Transverse colon (tissue), 4 donors: ENCODE data around the gene ATMIN. TPM values are rescaled to one million over a fixed set of nuclear protein-coding genes. Genes with fewer than 3 reads are reported as not detected.

ENCODE experiments used
- DNase-seq: peaks from one replicate; pipeline ENCODE4 v3.0.0-alpha.2; 2019
- H3K27ac ChIP-seq, 4 donors: fragments of 200-600 bp; sonication (generic); 2 replicates each; pipeline ENCODE4 v1.5.1; 2016 to 2018; ENCODE audit warnings: inconsistent platforms in 4 of 4
- H3K27me3 ChIP-seq: fragments of 200-600 bp; sonication (generic); 2 replicates; pipeline ENCODE4 v1.5.1; 2017; ENCODE audit warnings: inconsistent platforms
- H3K36me3 ChIP-seq, 4 donors: fragments of 200-600 bp; sonication (generic); 2 replicates each; pipeline ENCODE4 v1.5.1; 2017 to 2019; ENCODE audit warnings: inconsistent platforms in 4 of 4
- H3K4me1 ChIP-seq, 4 donors: fragments of 200-600 bp; sonication (generic); 2 replicates each; pipeline ENCODE4 v1.5.1; 2017 to 2020; ENCODE audit warnings: inconsistent platforms in 4 of 4
- H3K4me3 ChIP-seq, 4 donors: fragments of 200-600 bp; sonication (generic); 1 replicate in 1 of 4; 2 replicates in 3 of 4; pipeline versions ENCODE4 v1.5.1 to v1.6.1; 2017 to 2019; ENCODE audit warnings: inconsistent platforms in 4 of 4
- H3K9me3 ChIP-seq, 2 donors: fragments of 200-600 bp; sonication (generic); 2 replicates each; pipeline ENCODE4 v1.5.1; 2017 to 2019; ENCODE audit warnings: inconsistent platforms in 2 of 2
- EP300 ChIP-seq: sonication (generic); formaldehyde crosslinking; IDR thresholded peaks from one replicate; pipeline ENCODE4 v1.6.1; 2017; ENCODE audit warnings: antibody characterized with exemption, low read depth
- POLR2A ChIP-seq: fragments of 450-650 bp; IDR thresholded peaks from one replicate; pipeline ENCODE4 v1.6.1; 2016; ENCODE audit warnings: antibody characterized with exemption, mild to moderate bottlenecking, moderate library complexity
- POLR2AphosphoS5 ChIP-seq, 3 donors: sonication (generic); formaldehyde crosslinking; IDR thresholded peaks; one replicate each; pipeline ENCODE4 v1.6.1; 2016; ENCODE audit warnings: antibody characterized with exemption in 3 of 3
- WGBS, 2 donors: methylation state at CpG; one replicate each; pipeline ENCODE4 v1.1.5; 2018; ENCODE audit warnings: low coverage in 1 of 2; 5-methylcytosine and 5-hydroxymethylcytosine counted together
- in situ Hi-C, 4 donors: fragments of 200-750 bp; cut with MboI; loops; one replicate each; pipeline versions ENCODE4 v1.15.0 to v1.15.1; 2017; ENCODE audit warnings: low sequenced_read_pairs in 3 of 4, low pct_ligation_motif_present in 1 of 4, low pct_unique_long_range_greater_than_20kb in 1 of 4
- intact Hi-C: fragments of 100-400 bp; cut with DNase I; formaldehyde crosslinking; loops from one replicate; pipeline ENCODE4 v1.15.1; 2023; ENCODE audit warnings: low total_unique reads
- total RNA-seq, 4 donors: library from RNA; depleted of rRNA; stranded (reverse); fragments of >200 nt; gene quantifications; one replicate each; pipeline ENCODE4 v1.1.0, GENCODE V29; 2016
- TF ChIP-seq, protein P1 (sequence below), 5 experiments: fragments of 200-600 bp in 3 of 5; fragments of 450-650 bp in 2 of 5; sonication (generic) in 3 of 5; IDR thresholded peaks; 1 replicate in 2 of 5; 2 replicates in 3 of 5; pipeline ENCODE4 v1.5.1; 2016 to 2017; ENCODE audit warnings: antibody characterized with exemption in 5 of 5, inconsistent platforms in 3 of 5, mild to moderate bottlenecking in 2 of 5, moderate library complexity in 1 of 5

ATMIN gene
- total RNA-seq, 4 donors from 2014 or later, result 24.7 to 86.0 (median 35.5) TPM

DNA sequence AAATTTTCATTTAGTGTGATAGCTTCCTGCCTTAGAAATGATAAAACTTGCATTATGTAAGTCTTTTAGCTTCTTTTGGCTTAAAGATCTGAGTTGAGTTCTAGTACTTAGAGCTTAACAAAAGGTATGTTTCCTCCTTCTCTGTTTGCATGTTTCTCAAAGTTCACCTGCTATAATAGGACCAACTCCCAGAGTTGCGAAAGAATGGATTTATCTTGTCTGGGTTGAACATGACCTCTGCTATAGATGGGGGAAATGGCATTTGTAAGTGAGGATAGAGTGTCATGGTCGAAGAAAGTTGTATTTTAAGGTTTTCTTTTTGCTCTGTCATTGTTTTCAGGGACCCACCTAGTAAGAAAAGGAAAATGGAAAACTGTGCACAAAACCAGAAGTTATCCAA is 7.2 kb downstream of the ATMIN start:
- no peak overlapping the region for H3K4me3 ChIP-seq
- H3K9me3 ChIP-seq, result no peaks in the 10 kb centered on the region
- H3K4me1 ChIP-seq, result peaks cover 0 to 17% (median 0%) of the 10 kb centered on the region in 4 donors
- peaks cover 0 to 43% (median 16%) of the 10 kb centered on the region in 4 donors for H3K36me3 ChIP-seq
- H3K27ac ChIP-seq, result no peak overlapping the region
- in situ Hi-C loops, result loop anchor here in 3 of 4 donors (25.0 kb wide), 1 partner anchor 694 kb away; no protein-coding TSS in a partner anchor
- TF ChIP-seq EP300 (no peak), POLR2AphosphoS5 (IDR thresholded peaks at IDR 0.05) (no peak), POLR2A (no peak)
- TF ChIP-seq, protein P1, sequence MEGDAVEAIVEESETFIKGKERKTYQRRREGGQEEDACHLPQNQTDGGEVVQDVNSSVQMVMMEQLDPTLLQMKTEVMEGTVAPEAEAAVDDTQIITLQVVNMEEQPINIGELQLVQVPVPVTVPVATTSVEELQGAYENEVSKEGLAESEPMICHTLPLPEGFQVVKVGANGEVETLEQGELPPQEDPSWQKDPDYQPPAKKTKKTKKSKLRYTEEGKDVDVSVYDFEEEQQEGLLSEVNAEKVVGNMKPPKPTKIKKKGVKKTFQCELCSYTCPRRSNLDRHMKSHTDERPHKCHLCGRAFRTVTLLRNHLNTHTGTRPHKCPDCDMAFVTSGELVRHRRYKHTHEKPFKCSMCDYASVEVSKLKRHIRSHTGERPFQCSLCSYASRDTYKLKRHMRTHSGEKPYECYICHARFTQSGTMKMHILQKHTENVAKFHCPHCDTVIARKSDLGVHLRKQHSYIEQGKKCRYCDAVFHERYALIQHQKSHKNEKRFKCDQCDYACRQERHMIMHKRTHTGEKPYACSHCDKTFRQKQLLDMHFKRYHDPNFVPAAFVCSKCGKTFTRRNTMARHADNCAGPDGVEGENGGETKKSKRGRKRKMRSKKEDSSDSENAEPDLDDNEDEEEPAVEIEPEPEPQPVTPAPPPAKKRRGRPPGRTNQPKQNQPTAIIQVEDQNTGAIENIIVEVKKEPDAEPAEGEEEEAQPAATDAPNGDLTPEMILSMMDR (IDR thresholded peaks at IDR 0.05), result no peak
- no peak for DNase-seq
- WGBS, 2 donors, result 94 to 100% methylated on average over 2 of the region's 2 CpGs
- no peaks in the 10 kb centered on the region for H3K27me3 ChIP-seq
- intact Hi-C loops, result no loop called here

DNA sequence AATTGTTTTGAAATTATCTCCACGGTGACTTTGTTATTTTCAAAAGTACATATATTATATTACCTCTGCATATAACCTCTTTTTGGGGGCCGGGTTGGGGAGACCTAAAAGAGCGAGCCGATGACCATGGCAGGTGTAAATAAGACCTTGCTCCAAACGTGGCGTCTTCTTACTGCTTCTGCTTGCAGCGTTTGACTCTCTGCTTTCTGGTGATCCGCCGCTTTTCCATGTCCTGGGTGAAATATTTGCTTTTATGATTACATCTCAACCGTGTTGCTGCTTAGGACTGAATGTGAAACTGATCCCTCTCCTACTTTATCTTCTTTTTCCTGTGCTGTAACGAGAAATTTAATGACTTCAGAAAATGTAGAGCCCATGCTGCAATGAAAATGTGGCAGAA is 18.1 kb downstream of the ATMIN start:
- peaks cover 10 to 12% of the 10 kb centered on the region in 2 donors for H3K9me3 ChIP-seq
- no peak overlapping the region for H3K27ac ChIP-seq
- no peak for DNase-seq
- no peaks in the 10 kb centered on the region for H3K4me1 ChIP-seq
- TF ChIP-seq, protein P1 (IDR thresholded peaks at IDR 0.05), result no peak
- TF ChIP-seq POLR2A, result no peak
- TF ChIP-seq EP300, result no peak
- no peak for TF ChIP-seq POLR2AphosphoS5 (IDR thresholded peaks at IDR 0.05)
- intact Hi-C loops (no loop called here), in situ Hi-C loops (no loop called here)
- no peaks in the 10 kb centered on the region for H3K36me3 ChIP-seq
- 82 to 84% methylated on average over 10 to 11 of the region's 11 CpGs for WGBS, 2 donors
- H3K27me3 ChIP-seq, result no peaks in the 10 kb centered on the region
- no peak overlapping the region for H3K4me3 ChIP-seq

DNA sequence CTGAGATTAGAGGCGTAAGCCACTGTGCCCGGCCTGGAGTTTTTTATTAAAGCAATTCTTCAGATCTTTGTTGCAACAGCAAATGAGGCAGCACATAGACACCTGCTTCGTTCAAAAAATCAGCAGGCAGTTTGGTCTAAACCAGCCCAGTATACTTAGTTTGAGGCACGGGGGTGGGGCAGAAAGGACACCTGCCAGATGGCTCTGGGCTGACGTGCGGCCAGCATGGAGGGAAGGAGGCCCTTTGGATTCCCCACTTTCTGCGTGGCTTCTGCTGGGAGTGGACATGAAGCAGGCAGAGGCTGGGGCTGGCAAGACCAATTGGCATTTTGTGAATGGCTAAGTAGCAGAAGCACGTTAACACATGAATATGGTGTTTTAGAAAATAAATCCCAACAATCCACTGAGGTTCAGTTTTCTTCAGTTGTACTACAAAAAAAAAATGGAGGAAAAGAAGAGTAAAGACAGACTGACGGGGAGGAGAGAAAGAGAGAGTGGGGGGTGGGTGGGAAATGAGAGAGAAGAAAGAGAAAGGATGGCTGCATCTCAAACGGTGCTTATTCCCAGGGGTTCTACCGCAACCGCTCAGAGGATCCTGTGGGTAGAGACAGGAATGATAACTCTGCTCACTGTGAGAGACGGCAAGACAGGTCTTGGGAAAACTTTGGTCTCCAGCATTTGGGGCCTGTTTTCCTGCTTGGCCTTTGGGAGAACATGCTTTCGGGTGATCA is 25.1 kb downstream of the ATMIN start:
- WGBS, 2 donors, result 84 to 88% methylated on average over 3 to 14 of the region's 14 CpGs
- H3K36me3 ChIP-seq, result no peaks in the 10 kb centered on the region
- intact Hi-C loops (no loop called here), in situ Hi-C loops (no loop called here)
- DNase-seq, result no peak
- no peak overlapping the region for H3K27ac ChIP-seq
- H3K4me3 ChIP-seq, result no peak overlapping the region
- H3K4me1 ChIP-seq, result no peaks in the 10 kb centered on the region
- no peaks in the 10 kb centered on the region for H3K9me3 ChIP-seq
- H3K27me3 ChIP-seq, result no peaks in the 10 kb centered on the region
- no peak for TF ChIP-seq POLR2AphosphoS5 (IDR thresholded peaks at IDR 0.05)
- no peak for TF ChIP-seq EP300
- no peak for TF ChIP-seq POLR2A
- TF ChIP-seq, protein P1 (IDR thresholded peaks at IDR 0.05), result no peak

DNA sequence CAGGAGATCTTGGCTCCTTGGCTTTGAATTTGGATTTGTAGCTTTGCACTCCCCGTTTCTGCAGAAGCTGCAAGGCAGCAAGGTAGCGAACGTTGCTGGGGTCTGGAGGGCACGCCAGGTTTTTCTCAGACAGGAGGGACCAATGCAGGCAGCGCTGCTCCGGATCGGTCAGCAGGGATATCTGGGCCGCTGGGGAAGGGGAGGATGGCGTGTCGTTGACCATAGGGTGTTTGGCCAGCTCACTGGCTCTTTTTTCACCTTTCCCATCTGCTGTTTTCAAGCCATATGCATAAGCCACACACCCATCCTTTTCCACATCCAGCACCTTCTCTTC is 25.6 kb downstream of the ATMIN start:
- no peaks in the 10 kb centered on the region for H3K4me1 ChIP-seq
- no peak overlapping the region for H3K4me3 ChIP-seq
- DNase-seq, result no peak
- TF ChIP-seq EP300, result no peak
- no peak for TF ChIP-seq POLR2A
- TF ChIP-seq, protein P1 (IDR thresholded peaks at IDR 0.05), result no peak
- TF ChIP-seq POLR2AphosphoS5 (IDR thresholded peaks at IDR 0.05), result no peak
- WGBS, 2 donors, result 88% methylated on average over 10 of the region's 10 CpGs; no CpG with 5 or more reads in 1 of the 2 donors
- no peaks in the 10 kb centered on the region for H3K27me3 ChIP-seq
- in situ Hi-C loops, result no loop called here
- no peaks in the 10 kb centered on the region for H3K36me3 ChIP-seq
- intact Hi-C loops, result no loop called here
- H3K9me3 ChIP-seq, result no peaks in the 10 kb centered on the region
- H3K27ac ChIP-seq, result no peak overlapping the region
